ENCODE data around the gene FBLN2.
"Not testable (repeated sequence)": the region's sequence is repeated elsewhere in the genome, so short reads cannot be mapped to it uniquely, and the experiment has no call there.

FBLN2 gene

GRCh38 chr3:13514639-13515435 lies 34.1 kb upstream of the FBLN2 start:
- DNase-seq: peak; percentile 25

GRCh38 chr3:13515786-13516759 lies 32.9 kb upstream of the FBLN2 start:
- no peak for DNase-seq

DNA sequence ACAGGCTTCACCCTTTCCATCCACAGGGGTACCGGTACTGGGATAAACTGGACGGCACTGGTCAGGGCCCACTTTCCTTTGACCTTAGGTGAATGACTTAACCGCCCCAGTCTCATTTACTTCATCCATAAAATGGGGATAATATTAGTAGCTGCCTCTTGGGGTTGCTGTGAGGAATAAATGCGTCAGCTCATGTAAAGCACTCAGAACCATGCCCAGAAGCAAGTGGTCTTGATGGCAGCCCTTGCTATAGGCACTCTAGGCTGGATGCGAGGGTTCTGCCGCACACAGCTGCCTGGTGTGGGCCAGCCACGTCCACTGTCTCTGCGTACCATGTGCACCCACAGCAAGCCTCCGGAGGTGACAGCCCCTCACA lies 32.2 kb upstream of the FBLN2 start:
- no peak for DNase-seq

DNA sequence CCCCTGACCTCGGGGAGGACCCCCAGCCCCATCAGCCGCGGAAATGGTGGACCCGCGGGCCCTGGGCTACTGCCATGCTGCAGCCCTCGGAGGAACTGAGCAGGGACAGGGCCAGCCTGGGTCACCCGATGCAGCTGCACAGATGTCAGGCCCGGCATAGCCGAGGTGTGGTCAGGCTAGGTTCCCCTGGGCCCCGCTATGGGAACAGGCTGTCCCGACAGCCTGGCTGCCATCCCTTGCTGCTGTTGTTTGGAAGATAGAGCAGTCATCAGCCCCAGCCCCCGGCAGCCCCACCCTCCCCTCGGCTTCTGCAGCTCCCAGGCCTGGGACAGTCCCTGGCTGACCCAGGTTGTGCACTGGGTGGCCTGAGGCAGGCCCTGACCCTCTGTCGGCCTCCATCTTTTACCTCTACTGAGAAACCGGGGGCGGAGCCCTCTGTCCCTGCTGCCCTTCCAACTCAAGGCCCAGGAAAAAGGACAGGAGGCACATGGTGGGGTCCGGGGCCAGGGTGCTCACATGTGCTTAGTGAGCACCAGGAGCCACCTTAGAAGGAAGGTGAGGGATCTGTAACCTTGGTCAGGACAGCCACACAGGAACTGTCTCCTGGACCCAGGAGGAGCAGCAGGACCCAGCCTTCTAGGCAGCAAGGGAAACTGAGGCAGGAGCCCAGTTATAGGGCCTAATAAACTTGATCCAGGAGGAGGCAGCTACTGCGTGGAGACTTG lies 31.5 kb upstream of the FBLN2 start:
- DNase-seq: no peak

GRCh38 chr3:13518516-13518953 lies 30.4 kb upstream of the FBLN2 start:
- no peak for DNase-seq

DNA sequence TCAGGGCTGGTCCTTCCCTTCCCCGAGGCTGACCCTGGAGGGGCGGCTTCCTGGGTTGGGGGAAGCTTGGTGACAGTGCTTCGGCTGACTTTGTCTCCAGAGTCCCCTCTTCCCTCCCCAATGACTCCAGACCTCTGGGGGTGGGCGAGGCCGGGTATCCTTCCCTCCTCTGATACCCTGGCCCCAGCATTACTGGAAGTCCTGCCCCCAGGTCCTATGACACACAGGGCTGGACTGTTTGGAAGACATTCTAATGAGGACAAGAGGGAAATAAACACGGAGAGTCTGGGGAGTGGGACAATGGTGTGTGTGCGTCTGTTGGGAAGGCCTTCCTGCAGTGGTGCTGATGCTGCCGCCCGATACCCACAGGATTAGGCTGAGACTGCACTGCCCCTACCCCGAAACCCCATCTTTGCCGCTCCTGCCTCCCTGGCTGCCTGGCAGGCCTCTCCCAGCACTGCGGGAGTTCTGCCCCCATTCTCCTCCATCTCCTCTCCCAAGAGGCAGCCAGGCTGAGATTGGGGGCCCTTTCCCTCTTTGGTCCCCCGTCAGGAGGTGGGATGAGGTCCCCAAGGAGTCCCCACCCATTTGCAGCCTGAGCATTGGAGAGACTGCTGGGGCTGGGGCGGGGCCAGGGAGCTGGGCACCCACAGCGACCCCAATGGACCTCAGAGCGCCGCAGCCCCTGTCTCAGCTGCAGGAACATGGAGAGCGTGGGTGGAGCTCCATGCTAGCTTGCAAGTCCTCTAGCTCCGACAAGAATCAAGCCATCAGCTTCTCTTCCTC lies 29.7 kb upstream of the FBLN2 start:
- DNase-seq: no peak

- no peak for DNase-seq
Measured at GRCh38 chr3:13520326-13520880, 28.5 kb upstream of the FBLN2 start.

DNA sequence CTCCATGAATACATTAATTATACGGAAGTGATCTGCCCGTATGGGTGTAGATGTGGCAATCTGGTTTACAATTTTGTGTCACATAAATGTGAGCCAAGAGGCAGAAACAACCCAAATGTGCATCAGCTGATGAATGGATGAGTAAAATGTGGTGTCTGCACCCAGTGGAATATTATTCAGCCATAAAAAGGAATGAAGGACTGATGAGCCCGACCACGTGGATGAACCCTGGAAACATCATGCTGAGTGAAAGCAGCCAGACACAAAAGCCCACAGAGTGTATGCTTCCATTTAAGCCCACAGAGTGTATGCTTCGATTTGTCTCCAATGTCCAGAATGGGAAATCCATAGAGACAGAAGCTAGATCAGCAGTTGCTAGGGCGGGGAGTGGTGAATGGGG lies 27.6 kb upstream of the FBLN2 start:
- no peak for DNase-seq

DNA sequence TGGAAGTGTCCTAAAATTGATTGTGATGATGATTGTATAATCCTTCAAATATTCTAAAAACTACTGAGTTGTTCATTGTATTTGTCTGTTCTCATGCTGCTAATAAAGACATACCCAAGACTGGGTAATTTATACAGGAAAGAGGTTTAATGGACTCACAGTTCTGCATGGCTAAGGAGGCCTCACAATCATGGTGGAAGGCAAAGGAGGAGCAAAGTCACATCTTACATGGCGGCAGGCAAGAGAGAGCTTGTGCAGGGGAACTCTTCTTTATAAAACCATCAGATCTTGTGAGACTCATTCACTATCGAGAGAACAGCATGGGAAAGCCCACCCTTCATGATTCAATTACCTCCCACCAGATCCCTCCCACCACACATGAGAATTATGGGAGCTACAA lies 27.2 kb upstream of the FBLN2 start:
- DNase-seq: not testable (repeated sequence)

DNA sequence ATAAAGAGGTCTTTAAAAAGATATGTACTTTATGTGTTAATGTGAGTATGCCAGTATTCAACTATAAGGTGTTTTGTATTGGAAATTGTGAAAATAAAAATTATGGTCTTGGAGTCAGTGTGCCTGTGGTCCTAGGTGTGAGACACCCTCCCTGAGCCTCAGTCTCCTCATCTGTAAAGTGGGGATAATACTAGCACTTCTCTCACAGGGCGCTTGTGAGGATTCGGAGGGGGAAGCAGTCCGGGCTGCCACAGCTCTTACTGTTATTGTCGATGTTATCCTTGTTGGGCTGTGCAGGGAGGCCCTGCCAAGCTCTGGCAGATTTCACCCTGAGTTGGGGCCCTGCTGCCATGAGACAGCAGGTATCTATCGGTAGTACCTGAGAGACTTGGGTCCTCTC lies 26.7 kb upstream of the FBLN2 start:
- no peak for DNase-seq

- DNase-seq: no peak
Measured at GRCh38 chr3:13524979-13525669, 23.8 kb upstream of the FBLN2 start.

- no peak for DNase-seq
Measured at GRCh38 chr3:13525827-13526625, 22.9 kb upstream of the FBLN2 start.

- DNase-seq: no peak
Measured at GRCh38 chr3:13526626-13526949, 22.3 kb upstream of the FBLN2 start.

- no peak for DNase-seq
Measured at GRCh38 chr3:13528217-13528867, 20.6 kb upstream of the FBLN2 start.

GRCh38 chr3:13529196-13530112 lies 19.5 kb upstream of the FBLN2 start:
- no peak for DNase-seq

- no peak for DNase-seq
Measured at GRCh38 chr3:13530241-13531009, 18.5 kb upstream of the FBLN2 start.

DNA sequence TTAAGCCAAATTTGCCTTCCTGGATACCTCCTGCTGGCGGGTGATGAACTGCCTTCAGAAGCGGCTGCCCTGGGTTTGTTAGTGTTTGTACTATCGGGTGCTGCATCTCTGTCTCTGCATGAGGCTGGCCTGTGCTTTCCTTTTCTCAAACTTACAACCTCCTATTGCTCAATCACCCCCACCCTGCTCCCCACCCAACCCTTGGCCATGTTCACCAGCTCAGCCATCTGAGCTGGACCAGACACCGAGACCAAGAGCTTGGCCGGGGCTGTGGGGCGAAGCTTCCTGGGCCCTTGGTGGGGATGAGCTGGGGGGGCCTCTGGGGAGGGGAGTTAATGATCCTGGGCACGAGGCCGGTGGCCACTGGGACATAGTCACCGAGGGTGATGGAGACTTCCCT lies 16.8 kb upstream of the FBLN2 start:
- DNase-seq: no peak

- DNase-seq: no peak
Measured at GRCh38 chr3:13532631-13533030, 16.3 kb upstream of the FBLN2 start.
